Pancreas (tissue), 10 donors: Measurements from ENCODE around the gene FADS2. TPM values are rescaled to one million over a fixed set of nuclear protein-coding genes. Genes with fewer than 3 reads are reported as not detected.

Source experiments
- ATAC-seq, 4 donors: fragments of 200-7000 bp; cut with Tn5 transposase; one replicate each; pipeline versions ENCODE4 v1.8.0 to v1.9.1; 2020; ENCODE audit warnings: mild to moderate bottlenecking in 4 of 4, moderate library complexity in 4 of 4
- DNase-seq, 6 donors: peaks; one replicate each; pipeline ENCODE4 v3.0.0-alpha.2; 2020
- FAIRE-seq: peaks from 2 replicates; lab custom pipeline; 2012; peaks lifted over from hg19 to GRCh38; lab: Jason Lieb, UNC
- H3K27ac ChIP-seq, 4 donors: fragments of 200-600 bp; sonication (generic); 1 replicate in 3 of 4; 2 replicates in 1 of 4; pipeline versions ENCODE4 v1.5.0 to v1.8.0; 2020
- H3K27me3 ChIP-seq, 4 donors: fragments of 200-600 bp; one replicate each; pipeline ENCODE4 v1.8.0; 2021
- H3K36me3 ChIP-seq, 3 donors: fragments of 200-600 bp; sonication (generic) in 1 of 3; one replicate each; pipeline versions ENCODE4 v1.5.0 to v1.8.0; 2020 to 2021
- H3K4me1 ChIP-seq, 3 donors: fragments of 200-600 bp; one replicate each; pipeline ENCODE4 v1.8.0; 2021
- H3K4me3 ChIP-seq, 4 donors: fragments of 200-600 bp; sonication (generic) in 2 of 4; one replicate each; pipeline versions ENCODE4 v1.5.0 to v1.8.0; 2020 to 2021
- H3K9me3 ChIP-seq, 4 donors: fragments of 200-600 bp; one replicate each; pipeline ENCODE4 v1.8.0; 2021
- WGBS, 2 donors: extraction: QIAGEN DNeasy Blood & Tissue Kit; methylation state at CpG; one replicate each; pipeline ENCODE4 v1.1.7; 2013; 5-methylcytosine and 5-hydroxymethylcytosine counted together
- intact Hi-C, 3 donors: fragments of 100-400 bp; cut with DNase I; formaldehyde crosslinking; loops; one replicate each; pipeline versions ENCODE4 v1.11.1 to v1.14.2; 2022
- polyA plus RNA-seq, 2 donors: library from polyadenylated mRNA; stranded (reverse); fragments of 200-250 nt; gene quantifications; one replicate each; pipeline ENCODE4 v1.2.3, GENCODE V29; 2013
- total RNA-seq, 6 donors: library from RNA; stranded (reverse); fragmentation: NEBNext Ultra II Directional in 4 of 6; extraction: Animal tissue kit (Norgen Biotek cat#: 25700) in 4 of 6; gene quantifications; one replicate each; pipeline versions ENCODE4 v1.2.1 to v1.2.4, GENCODE V29; 2021 to 2023
- TF ChIP-seq, protein P1 (sequence below), 4 donors: fragments of 200-600 bp; sonication (generic) in 3 of 4; IDR thresholded peaks; one replicate each; pipeline versions ENCODE4 v1.5.0 to v1.8.0; 2021; ENCODE audit warnings: antibody characterized with exemption in 4 of 4
- donor health status: healthy with polysubstance abuse.
- donor health status: DM: no; HTN: no; CAD: no; lungs with moderate emphysema.
- donor health status: DM: no; HTN: no; CAD: no.
- donor health status: control.
- donor health status: control.
- donor health status: Bipolar disorder and iron deficiency.
- donor health status: DM: yes; HTN: yes; CAD: no.
- donor health status: DM: no; HTN: no; CAD: no.
- donor health status: DM: no; HTN: no; CAD: no.
- donor health status: DM: yes; HTN: yes; CAD: no.

The FADS2 gene
- total and polyA plus RNA-seq, 8 donors, result 1.7 to 21.3 (median 7.3) TPM

DNA sequence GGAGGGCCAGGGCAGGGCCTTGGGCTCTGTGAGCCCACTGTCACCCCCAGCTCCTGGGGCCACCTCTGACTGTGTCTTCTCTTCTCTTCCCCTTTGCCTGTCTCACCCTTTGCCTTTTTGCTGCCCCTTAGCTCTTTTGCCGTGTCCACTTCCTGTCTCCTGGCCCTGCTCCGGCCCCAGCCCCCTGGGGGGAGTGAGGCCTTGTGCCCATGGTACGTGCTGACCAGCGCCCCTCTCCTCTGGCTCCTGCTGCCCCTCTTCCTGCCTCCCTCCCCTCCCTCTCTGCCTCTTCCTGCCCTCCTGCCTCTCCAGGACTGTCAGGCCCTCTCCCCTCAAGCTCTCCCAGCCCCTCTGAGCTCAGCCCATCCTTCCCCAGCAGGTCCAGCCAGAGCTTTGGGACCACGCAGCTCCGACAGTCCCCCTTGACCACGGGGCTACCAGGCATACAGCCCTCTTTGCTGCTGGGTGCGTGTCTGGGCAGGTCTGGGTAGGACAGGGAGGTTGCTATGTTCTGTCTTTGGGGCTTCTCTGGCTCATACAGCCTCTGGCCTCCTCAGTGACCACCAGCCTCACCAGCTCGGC, 47.4 kb upstream of the FADS2 start:
- Histone ChIP-seq H3K27ac (no peak overlapping the region), H3K9me3 (no peaks in the 10 kb centered on the region), H3K4me3 (no peak overlapping the region), H3K27me3 (no peaks in the 10 kb centered on the region), H3K4me1 (peaks cover 5 to 10% (median 7%) of the 10 kb centered on the region in 3 donors), H3K36me3 (peaks cover 0 to 55% (median 0%) of the 10 kb centered on the region in 3 donors)
- TF ChIP-seq, protein P1, sequence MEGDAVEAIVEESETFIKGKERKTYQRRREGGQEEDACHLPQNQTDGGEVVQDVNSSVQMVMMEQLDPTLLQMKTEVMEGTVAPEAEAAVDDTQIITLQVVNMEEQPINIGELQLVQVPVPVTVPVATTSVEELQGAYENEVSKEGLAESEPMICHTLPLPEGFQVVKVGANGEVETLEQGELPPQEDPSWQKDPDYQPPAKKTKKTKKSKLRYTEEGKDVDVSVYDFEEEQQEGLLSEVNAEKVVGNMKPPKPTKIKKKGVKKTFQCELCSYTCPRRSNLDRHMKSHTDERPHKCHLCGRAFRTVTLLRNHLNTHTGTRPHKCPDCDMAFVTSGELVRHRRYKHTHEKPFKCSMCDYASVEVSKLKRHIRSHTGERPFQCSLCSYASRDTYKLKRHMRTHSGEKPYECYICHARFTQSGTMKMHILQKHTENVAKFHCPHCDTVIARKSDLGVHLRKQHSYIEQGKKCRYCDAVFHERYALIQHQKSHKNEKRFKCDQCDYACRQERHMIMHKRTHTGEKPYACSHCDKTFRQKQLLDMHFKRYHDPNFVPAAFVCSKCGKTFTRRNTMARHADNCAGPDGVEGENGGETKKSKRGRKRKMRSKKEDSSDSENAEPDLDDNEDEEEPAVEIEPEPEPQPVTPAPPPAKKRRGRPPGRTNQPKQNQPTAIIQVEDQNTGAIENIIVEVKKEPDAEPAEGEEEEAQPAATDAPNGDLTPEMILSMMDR (IDR thresholded peaks at IDR 0.05), result no peak
- no peak for FAIRE-seq
- no peak for ATAC-seq
- DNase-seq, result peak in 3 of 6 donors; percentile 30 to 66 (median 55)
- 84 to 85% methylated on average over 9 of the region's 9 CpGs for WGBS, 2 donors
- intact Hi-C loops, result no loop called here

DNA sequence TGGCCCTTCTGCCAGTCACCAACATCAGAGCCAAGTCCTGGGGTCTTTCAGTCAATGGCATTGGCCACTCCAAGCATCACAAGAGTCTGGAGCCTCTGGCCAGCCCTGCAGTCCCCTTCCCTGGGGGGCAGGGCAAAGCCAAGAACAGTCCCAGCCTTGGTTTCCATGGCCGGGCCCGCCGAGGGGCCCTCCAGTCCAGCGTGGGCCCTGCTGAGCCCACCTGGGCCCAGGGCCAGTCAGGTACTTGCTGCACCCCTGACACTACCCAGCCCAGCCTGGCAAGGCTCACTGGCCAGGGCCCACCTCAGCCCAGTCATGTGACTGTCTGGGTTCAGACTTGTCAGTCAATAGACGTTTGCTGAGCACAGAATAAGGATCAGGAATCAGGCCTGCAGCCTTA, 46.5 kb upstream of the FADS2 start:
- Histone ChIP-seq H3K27ac (no peak overlapping the region), H3K4me1 (peaks cover 5 to 10% (median 7%) of the 10 kb centered on the region in 3 donors), H3K27me3 (no peaks in the 10 kb centered on the region), H3K4me3 (no peak overlapping the region), H3K9me3 (no peaks in the 10 kb centered on the region), H3K36me3 (peaks cover 0 to 59% (median 0%) of the 10 kb centered on the region in 3 donors)
- ATAC-seq, result no peak
- intact Hi-C loops, result no loop called here
- TF ChIP-seq, protein P1 (IDR thresholded peaks at IDR 0.05), result no peak
- FAIRE-seq, result no peak
- WGBS, 2 donors, result 85 to 87% methylated on average over 5 of the region's 5 CpGs
- peak in 2 of 6 donors; percentile 50 to 54 for DNase-seq

GRCh38 chr11:61782299-61782698, 45.8 kb upstream of the FADS2 start:
- FAIRE-seq (no peak), DNase-seq (no peak), ATAC-seq (no peak)
- H3K4me3 ChIP-seq, result no peak overlapping the region
- no peaks in the 10 kb centered on the region for H3K27me3 ChIP-seq
- intact Hi-C loops, result no loop called here
- TF ChIP-seq, protein P1 (IDR thresholded peaks at IDR 0.05), result no peak
- WGBS, 2 donors, result 86 to 88% methylated on average over 3 of the region's 3 CpGs
- H3K9me3 ChIP-seq, result no peaks in the 10 kb centered on the region
- H3K27ac ChIP-seq, result no peak overlapping the region
- peaks cover 5 to 7% (median 5%) of the 10 kb centered on the region in 3 donors for H3K4me1 ChIP-seq
- peaks cover 0 to 61% (median 5%) of the 10 kb centered on the region in 3 donors for H3K36me3 ChIP-seq

- no peaks in the 10 kb centered on the region for H3K27me3 ChIP-seq
- H3K36me3 ChIP-seq, result peaks cover 0 to 67% (median 5%) of the 10 kb centered on the region in 3 donors
- TF ChIP-seq, protein P1 (IDR thresholded peaks at IDR 0.05), result no peak
- 84 to 89% methylated on average over 11 of the region's 11 CpGs for WGBS, 2 donors
- H3K9me3 ChIP-seq, result no peaks in the 10 kb centered on the region
- H3K27ac ChIP-seq, result no peak overlapping the region
- intact Hi-C loops, result no loop called here
- FAIRE-seq (no peak), DNase-seq (no peak), ATAC-seq (no peak)
- no peak overlapping the region for H3K4me3 ChIP-seq
- H3K4me1 ChIP-seq, result peaks cover 0 to 2% (median under 1%) of the 10 kb centered on the region in 3 donors
Observed at GRCh38 chr11:61782841-61783240, 45.3 kb upstream of the FADS2 start.
